HEK293T (cell line): ENCODE measurements around the gene SLC52A1.

Source experiments
- ARNT ChIP-seq: fragments of 450-650 bp; IDR thresholded peaks from 2 replicates; pipeline ENCODE4 v1.6.1; 2017; ENCODE audit warnings: mild to moderate bottlenecking
- BHLHE40 ChIP-seq: fragments of 450-650 bp; IDR thresholded peaks from 2 replicates; pipeline ENCODE4 v1.6.1; 2016; ENCODE audit warnings: mild to moderate bottlenecking, moderate library complexity, borderline replicate concordance
- CTBP1 ChIP-seq: fragments of 450-650 bp; IDR thresholded peaks from 2 replicates; pipeline ENCODE4 v1.6.1; 2016; ENCODE audit warnings: borderline replicate concordance
- FOXK2 ChIP-seq: fragments of 450-650 bp; IDR thresholded peaks from 2 replicates; pipeline ENCODE4 v1.6.1; 2016; ENCODE audit warnings: mild to moderate bottlenecking
- FOXM1 ChIP-seq: fragments of 450-650 bp; IDR thresholded peaks from 2 replicates; pipeline ENCODE4 v1.6.1; 2017; ENCODE audit warnings: mild to moderate bottlenecking, borderline replicate concordance
- L3MBTL2 ChIP-seq: fragments of 450-650 bp; conservative IDR thresholded peaks from 2 replicates; pipeline ENCODE4 v1.6.1; 2016; ENCODE audit warnings: mild to moderate bottlenecking
- LEF1 ChIP-seq: fragments of 450-650 bp; IDR thresholded peaks from 2 replicates; pipeline ENCODE4 v1.6.1; 2017; ENCODE audit warnings: mild to moderate bottlenecking, borderline replicate concordance
- SP1 ChIP-seq: fragments of 450-650 bp; IDR thresholded peaks from 2 replicates; pipeline ENCODE4 v1.6.1; 2017
- SUZ12 ChIP-seq: fragments of 450-650 bp; IDR thresholded peaks from 2 replicates; pipeline ENCODE4 v1.6.1; 2016; ENCODE audit warnings: mild to moderate bottlenecking
- TARDBP ChIP-seq: fragments of 450-650 bp; IDR thresholded peaks from 2 replicates; pipeline ENCODE4 v1.6.1; 2016
- TF ChIP-seq, protein P1 (sequence below): fragments of 450-650 bp; IDR thresholded peaks from 2 replicates; pipeline ENCODE4 v1.6.1; 2016

DNA sequence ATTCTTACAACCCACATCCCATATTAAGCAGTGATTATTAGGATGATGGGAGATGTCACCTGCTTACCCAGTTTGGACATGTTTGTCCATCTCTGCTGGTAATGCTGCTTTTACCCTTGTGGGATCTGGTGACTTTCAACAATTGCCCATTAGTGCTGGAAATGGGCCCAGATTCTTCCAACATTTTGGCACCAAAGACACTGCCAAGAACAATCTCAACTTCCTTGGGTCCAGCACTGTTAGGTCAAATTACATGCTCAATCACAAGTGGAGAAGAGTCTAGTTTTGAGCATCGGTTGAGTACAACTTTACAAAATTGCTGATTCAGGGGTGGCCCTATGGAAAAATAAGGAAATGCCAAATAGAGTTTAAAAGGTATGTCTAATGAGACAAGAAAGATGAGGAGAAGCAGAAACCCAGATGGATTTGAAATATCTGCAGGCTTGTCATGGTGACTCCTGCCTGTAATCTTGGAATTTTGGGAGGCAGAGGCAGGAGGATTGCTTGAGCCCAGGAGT lies 30.1 kb upstream of the SLC52A1 start:
- no peak for TF ChIP-seq CTBP1
- TF ChIP-seq TARDBP: no peak
- no peak for TF ChIP-seq FOXK2
- TF ChIP-seq BHLHE40: no peak
- no peak for TF ChIP-seq FOXM1
- no peak for TF ChIP-seq SP1
- TF ChIP-seq L3MBTL2: no peak
- TF ChIP-seq, protein P1, sequence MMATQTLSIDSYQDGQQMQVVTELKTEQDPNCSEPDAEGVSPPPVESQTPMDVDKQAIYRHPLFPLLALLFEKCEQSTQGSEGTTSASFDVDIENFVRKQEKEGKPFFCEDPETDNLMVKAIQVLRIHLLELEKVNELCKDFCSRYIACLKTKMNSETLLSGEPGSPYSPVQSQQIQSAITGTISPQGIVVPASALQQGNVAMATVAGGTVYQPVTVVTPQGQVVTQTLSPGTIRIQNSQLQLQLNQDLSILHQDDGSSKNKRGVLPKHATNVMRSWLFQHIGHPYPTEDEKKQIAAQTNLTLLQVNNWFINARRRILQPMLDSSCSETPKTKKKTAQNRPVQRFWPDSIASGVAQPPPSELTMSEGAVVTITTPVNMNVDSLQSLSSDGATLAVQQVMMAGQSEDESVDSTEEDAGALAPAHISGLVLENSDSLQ: no peak
- no peak for TF ChIP-seq SUZ12
- TF ChIP-seq LEF1: no peak
- TF ChIP-seq ARNT: no peak
